Measurements from ENCODE around the gene PTTG1IP.
"Not testable (repeated sequence)": the region's sequence is repeated elsewhere in the genome, so short reads cannot be mapped to it uniquely, and the experiment has no call there.

The PTTG1IP gene, protein sequence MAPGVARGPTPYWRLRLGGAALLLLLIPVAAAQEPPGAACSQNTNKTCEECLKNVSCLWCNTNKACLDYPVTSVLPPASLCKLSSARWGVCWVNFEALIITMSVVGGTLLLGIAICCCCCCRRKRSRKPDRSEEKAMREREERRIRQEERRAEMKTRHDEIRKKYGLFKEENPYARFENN

GRCh38 chr21:44873356-44874239 lies at the start of gene PTTG1IP:
Gene PTTG1IP, minus strand, starts transcription at chr21:44873690. Its CDS starts 74 bp downstream, at chr21:44873616.
- peak; percentile 99 for DNase-seq (ENCODE audit: low spot score)

DNA sequence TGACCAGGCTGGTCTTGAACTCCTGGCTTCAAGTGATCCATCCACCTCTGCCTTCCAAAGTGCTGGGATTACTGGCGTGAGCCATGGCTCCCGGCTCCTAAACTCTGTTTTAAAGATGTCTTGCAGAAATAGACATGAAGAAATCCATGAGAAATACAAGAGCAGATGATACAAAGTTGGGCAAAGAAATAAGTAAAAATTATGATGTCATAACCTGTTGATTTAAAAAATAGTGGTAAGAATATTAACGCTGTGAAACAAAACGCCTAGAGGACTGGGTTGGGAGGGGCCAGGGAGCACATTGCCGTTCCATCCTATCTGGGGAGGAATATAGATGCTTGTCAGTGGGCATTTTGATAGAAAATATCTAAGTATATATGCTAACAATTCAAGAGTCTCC lies 48.4 kb upstream of the PTTG1IP start:
- DNase-seq (ENCODE audit: low spot score), result no peak

DNA sequence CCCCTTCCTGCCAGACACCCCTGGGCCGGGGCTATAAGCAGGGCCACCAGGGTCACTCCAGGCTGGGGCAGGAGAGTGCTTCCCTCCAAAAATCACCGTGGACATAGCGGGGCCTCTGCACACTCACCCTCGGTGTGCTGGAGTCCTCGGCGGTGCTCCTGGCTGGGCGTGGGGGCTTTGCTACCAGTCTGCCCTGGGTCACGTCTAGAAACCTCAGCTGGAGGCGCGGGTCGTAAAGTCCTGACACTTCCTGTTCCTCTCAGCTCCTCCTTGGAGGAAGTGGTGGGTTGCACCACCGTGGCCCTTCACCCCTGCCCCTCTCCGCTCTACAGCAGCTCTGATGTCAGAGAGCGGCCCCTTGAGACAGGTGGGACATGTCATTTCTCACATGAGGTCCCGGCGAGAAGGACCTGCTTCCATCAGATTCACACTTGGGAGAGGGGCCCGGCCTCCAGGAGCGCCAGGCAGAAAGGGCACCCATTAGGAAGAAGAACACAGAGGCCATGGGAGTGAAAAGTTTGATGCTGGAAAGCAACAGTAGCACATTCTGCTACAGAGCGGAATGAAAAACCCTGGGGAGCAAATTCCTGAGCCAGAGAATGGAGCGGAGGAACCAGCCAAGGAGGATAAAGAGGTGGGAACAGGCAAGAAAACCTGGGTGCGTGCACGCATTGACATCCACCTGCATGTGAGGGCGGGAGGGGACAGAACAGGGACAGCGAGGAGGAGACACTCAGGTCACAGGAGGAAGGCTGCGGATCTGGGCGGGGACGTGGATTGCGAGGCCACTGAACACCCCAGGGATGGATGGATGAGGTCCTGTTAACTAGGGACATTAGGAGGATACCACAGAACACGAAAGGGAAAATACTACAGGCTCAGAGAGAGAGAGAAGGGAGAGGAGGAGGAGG lies 47.5 kb upstream of the PTTG1IP start, which contains the start of gene ITGB2:
TSS of gene ITGB2 (minus strand) at position 206 of the 911 bp plus-strand sequence. CDS start 10,117 bp downstream, outside the sequence.
- no peak for DNase-seq (ENCODE audit: low spot score)

GRCh38 chr21:44919913-44920693 lies 46.6 kb upstream of the PTTG1IP start:
- no peak for DNase-seq (ENCODE audit: low spot score)

DNA sequence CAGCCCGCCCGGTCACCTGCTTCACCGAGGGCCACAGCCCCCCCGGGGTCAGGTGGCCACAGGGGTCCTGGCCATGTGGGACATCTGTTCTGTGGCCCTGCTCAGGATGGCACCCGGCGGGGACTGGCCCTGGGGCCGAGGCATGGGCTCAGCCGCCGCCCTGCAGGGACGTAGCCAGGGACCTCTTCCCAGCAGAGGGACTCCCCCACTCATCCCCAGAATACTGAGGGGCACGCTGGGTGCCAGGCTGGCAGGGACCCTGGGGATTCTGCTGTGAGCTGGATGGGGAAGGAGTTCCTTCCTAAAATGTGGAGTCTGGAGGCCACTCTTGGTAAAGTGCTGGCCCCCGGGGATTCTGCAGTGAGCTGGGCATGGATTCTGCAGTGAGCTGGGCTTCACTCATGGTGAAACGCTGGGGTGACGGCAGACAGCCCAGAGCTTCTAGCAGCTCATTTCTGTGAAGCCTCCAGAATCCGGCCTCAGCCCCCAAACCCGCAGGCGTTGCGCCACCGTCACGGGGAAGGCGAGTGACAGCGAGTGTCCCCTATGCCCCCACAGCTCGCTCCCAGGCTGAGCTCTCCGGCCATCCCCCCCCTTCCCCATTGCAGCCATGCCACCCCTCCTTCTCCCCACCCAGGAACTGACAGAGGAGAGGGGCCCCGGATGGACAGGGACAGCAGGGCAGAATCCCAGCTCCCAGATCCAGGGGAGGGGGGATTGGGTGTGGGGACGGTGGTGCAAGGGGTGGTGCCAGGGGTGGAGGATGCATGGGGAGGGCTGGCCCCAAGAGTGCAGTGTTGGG lies 45.8 kb upstream of the PTTG1IP start:
- no peak for DNase-seq (ENCODE audit: low spot score)

DNA sequence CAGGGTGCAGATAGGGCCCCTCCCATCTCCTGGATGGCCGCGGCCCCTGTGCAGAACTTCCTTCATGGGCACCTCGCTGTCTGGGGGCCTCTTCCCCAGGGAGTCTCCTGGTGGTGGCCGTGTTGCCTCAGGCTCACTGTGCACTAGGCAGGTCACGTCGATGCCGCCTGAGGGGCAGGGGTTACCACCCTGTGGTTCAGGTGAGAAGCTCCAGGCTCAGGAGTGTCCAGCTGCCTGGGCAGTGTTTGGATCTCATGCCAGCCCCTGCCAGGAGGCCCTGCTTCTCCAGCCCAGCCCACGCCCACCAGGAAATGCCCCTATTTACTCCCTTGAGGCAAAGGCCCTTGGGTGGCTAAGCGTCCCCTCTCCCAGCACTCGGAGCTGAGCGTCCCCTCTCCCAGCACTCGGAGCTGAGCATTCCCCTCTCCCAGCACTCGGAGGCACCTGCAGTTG lies 45.1 kb upstream of the PTTG1IP start:
- no peak for DNase-seq (ENCODE audit: low spot score)

DNA sequence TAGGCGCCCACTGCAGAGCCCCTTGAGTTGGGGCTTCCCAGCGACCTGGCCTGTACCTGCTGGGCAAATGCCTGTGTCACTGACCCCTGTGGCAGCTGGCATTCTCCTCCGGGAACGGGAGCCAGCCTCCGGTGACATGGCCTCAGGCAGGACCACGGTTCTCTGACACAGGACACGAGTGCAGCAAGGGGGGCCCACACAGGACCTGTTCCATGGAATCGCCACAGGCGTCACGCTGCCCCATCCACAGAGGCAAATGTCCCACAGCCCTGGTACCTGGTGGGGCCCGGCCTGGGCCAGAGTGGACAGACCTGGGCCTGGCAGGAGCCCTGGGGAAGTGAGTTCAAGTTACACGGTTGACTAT lies 44.6 kb upstream of the PTTG1IP start:
- no peak for DNase-seq (ENCODE audit: low spot score)

DNA sequence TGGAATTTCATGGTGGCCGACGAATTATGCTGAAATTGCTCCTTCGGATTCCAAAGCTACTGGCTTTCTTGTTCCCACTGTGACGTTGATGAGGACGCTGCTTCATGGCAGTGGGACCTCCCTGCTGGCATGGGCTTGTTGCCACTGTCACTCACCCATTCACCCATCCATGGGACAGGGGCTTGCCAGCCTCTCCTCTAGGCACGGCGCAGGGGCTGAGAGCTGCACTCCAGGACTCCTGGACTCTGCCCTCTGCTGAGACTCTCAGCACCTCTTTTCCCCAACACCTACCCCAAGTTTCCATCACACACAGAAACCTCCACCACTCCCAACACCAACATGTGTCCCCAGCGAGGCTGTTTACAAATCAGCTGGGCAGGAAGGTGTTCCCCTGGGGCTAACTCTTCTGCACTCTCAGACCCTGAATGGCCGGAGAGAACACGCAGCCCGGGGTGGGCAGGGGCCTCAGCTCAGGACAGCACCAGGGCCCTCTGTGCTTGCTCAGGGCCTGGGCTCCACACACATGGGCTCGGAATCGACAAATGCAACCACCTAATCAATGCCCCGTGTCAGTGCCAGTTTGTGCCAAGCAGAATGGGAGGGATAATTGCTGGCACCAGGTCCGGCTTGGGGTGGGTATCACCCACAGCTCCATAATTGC lies 44.1 kb upstream of the PTTG1IP start:
- no peak for DNase-seq (ENCODE audit: low spot score)

DNA sequence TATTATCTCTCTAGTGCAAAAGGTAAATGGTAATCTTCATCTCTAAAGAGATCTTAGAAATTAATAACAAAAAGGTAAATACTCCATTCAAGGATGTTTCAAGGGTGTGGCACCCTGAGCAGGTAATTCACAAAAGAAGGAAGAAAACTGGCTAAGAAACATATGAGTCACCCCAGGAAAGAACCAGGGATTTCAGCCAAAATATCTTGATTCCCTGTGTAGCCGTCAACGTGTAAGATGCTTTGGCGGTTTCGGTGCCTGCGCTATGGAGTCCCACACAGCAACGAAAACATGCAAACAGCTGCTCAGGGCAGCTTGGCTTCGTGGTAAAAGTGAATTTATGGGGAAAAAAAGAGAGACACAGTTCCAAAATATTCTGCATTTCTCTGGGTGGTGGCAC lies 43.5 kb upstream of the PTTG1IP start:
- DNase-seq (ENCODE audit: low spot score), result no peak

GRCh38 chr21:44914176-44914874 lies 40.8 kb upstream of the PTTG1IP start:
- no peak for DNase-seq (ENCODE audit: low spot score)

DNA sequence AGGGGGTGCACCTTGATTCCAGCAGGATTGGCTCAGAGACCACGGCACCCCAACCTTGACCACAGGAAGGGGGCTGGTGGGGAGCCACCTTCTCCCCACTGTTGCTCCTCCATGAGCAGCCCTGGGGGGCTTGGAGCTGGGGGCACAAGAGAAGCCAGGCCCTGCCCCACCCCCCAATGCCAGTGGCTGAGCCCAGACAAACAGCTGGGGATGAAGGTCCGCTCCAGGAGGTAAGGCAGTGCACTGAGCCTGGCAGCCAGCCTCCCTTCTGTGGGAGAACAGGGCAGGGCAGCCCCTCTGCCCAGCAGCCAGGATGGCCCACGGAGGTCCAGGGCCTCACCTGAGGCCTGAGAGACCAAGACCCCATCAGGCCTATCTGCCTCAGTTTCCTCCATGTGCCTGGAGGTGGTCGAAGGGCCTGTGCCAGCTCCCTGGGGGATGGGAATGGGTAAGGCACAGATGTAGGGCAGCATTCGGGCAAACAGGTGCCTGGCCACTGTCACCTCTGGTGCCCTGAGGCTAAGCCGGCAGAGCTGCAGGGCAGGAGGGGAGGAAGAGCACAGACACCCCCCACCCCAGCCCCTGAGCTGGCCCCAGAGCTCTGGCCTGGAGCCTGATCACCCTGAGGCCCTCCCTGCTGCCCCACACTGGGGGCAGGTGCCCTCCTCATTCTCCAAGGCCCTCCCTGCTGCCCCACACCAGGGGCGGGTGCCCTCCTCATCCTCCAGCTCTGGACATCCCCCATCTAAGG lies 40.1 kb upstream of the PTTG1IP start:
- no peak for DNase-seq (ENCODE audit: low spot score)

DNA sequence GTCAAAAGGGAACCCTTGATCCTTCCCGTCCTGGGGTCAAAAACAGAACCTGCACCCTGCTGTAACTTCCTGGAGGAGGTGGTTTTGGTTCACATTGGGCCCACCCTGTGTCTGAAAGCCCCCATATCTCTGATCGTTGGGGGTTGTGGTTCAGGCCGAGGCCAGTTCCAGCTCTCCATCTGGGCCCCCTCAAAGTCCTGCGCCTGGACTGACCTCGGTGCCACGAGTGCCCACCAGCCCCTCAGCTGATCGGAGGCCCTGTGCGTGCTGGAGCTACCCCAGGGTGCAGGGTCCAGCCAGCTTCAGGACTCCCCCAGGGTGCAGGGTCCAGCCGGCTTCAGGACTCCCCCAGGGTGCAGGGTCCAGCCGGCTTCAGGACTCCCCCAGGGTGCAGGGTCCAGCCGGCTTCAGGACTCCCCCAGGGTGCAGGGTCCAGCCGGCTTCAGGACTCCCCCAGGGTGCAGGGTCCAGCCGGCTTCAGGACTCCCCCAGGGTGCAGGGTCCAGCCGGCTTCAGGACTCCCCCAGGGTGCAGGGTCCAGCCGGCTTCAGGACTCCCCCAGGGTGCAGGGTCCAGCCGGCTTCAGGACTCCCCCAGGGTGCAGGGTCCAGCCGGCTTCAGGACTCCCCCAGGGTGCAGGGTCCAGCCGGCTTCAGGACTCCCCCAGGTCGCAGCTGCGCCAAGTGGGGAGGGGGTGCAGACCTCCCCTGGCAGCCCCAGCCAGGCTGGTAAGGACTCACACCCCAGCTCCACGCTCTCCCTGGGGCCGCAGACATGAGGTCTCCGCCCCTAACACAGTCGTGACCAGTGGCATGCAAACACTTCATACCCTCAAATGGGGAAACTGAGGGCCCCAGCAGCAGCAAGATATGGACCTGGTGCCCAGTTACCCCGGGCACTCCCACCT lies 39.3 kb upstream of the PTTG1IP start:
- not testable (repeated sequence) for DNase-seq (ENCODE audit: low spot score)

DNA sequence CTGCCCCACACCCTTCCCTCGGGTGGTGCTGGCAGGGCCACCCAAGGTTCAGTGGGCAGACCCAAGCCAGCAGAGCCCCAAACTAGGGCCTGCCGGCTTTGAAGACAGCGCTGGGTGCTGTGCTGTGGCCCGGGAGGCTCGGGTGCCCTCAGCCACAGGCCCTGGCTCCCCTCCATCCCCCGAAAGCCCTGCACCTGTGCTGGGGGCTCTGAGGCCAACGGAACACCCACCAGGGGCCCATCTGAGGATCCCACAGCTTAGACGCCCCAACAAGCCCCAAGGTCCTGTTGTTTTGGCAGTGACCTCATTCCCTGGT lies 38.6 kb upstream of the PTTG1IP start:
- DNase-seq (ENCODE audit: low spot score), result no peak

DNA sequence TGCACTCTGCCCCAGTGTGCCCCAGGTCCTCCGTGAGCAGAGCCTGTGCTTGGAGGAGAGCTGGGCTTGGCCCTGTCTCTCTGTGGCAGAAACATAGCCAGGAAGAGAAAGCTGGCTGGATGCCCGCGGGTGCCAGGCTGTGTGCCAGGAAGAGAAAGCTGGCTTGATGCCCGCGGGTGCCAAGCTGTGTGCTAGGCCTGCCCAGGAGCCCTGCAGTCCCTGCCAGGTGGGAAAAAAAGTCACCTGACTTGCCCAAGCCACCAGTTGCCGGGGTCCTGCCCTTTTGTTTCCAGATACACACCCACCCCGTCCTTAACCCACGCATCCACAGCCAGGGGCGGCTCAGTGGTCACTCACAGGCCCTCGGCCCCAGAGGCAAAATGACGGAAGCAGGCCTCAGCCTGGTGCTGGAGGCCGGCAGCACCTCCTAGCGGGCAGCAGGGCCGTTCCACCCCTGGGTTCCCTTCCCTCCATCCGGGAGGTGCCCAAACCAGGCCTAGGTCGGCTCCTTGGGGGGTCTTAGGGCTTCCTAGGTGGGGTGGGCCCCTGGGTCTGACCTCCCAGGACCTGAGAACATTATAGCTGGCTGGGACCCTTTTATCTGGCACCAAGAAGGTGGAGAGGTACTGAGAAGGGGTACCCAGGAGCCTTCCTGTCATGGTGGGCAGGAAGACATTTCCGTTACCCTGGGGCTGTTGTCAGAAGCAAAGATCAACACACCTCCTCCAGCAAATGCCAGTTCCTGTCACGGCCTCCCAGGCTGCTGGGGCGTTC lies 38.1 kb upstream of the PTTG1IP start:
- DNase-seq (ENCODE audit: low spot score), result no peak

DNA sequence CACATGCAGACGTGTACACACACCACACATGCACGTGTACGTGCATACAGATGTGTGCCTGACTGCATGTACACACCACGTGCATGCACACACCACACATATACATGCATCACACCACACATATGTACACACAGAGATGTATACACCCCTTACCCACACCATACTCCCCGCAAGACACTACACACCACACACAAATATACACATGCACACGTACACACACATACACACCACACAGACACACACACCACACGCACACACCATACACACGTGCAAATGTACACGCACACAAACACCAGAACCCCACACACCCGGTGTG lies 37.5 kb upstream of the PTTG1IP start:
- no peak for DNase-seq (ENCODE audit: low spot score)

DNA sequence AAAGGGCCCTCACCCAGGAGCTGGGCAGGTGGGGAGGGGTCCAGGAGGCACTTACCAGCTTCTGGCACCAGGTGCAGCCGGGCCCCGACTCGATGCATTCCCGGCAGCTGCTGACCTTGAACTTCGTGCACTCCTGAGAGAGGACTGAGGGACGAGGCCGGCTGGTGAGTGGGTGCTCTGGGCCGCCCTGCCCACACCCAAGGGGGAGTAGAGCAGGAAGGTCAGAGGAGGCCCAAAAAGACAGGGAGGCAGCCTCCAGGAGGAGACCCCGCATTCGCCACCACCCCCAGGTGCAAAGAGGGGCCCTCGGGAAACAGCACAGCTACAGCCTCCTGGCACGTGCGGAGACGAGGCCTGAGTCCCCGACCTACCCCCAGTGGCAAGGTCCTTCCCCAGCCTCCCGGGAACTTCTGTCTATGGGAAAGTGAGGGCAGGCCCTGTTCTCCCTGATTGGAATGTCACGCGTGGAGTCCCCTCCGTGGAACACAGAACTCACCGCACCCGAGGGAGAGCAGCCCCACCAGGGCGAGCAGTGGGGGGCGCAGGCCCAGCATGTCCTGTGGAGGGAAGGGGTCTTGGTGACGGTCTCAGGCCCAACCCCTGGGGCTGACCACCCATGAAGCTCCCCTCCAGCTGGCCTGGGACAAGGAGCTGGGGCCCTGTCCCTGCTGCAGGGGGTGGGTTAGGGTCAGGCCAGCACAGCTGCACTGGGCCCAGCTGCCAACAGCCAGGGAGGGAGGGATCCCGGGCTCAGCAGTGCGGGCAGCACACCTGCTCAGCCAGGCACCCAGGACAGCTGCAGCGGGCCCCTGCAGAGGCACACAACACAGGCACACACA lies 37.0 kb upstream of the PTTG1IP start:
- no peak for DNase-seq (ENCODE audit: low spot score)

Data from ecto neural progenitor cell (in vitro differentiated cells).